Endothelial cell of hepatic sinusoid (primary cell): ENCODE data around the gene TRNT1.

ENCODE experiments used
- in situ Hi-C: cut with HindIII; loops from 2 replicates; pipeline ENCODE4 v1.10.0; 2017; ENCODE audit warnings: low sequenced_read_pairs

TRNT1 gene

GRCh38 chr3:3177861-3178497 lies 51.2 kb downstream of the TRNT1 start:
- in situ Hi-C loops: no loop called here

DNA sequence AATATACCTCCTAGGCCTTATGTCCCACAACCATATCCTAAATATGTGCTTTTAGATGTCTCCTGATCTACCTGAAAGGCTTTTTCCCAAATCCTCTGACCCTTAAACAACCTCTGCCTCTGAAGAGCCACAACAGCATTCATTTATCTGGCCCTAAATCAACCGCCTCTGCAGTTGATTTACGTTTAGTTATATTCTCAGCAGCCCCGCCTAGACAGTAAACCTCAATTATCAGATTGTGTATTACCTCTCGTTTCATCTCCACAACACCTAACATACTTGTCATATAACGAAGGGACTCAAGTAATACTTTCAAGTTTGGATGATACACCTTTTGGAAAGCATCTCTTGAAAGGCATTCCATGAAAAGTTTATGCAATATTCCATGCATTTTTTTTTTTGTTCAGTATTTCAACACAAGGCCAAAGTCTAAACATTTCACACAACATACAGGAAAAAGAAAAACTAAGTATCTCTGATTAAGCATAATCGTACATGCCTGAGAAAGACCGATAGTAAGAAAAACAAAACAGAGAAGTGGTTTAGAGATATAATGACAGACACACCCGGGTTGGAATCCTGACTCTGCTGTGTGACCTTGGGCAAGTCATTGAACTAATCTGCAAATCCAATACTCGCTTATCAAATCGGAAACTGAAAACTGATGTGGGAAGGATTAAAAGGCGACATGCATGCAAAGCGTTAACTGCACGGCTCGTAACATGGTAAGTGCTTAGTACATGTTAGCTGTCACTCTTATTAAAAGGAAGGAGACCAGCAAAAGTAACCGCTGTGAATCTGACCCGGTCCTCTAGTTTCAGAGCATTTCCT lies 52.0 kb downstream of the TRNT1 start:
- in situ Hi-C loops: no loop called here

DNA sequence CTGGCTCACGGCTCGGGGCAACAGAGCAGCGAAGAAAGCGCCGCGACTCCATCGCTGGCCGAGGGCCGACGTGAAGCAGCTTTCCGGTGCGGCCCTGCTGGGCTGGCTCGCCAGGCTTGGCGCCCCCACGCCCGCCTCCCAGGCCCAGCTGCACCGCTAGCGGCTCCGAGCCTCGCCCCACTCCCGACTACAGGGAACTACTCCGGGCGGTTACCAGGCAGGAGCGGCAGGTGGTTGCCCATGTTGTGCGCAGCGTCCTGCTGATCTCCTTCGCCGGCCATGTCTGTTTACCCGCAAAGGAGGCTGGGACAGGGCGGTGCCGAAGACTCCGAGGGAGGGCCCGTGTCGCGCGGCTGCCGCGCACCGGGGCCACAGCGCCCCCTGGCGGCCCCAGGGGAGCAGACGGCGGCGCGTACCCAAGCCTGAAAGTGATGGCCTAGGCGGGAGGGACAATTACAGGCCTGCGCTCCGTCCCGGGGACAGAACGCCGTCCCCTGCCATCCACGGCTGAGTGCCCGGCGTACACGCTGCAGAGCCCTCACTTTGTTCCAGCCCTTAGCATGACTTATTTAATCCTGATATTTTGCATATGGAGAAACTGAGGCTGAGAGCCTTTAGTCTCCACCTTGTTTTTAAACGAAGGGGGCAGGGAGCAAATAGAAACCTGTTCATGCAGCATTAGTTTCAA lies 52.8 kb downstream of the TRNT1 start, which contains the start of gene CRBN:
Gene CRBN (minus strand): TSS at position 285 of the 688 bp plus-strand sequence. CDS start 4 bp downstream, at position 281.
- in situ Hi-C loops: no loop called here

GRCh38 chr3:3180456-3180855 lies 53.7 kb downstream of the TRNT1 start:
- in situ Hi-C loops: no loop called here

GRCh38 chr3:3184876-3185275 lies 58.1 kb downstream of the TRNT1 start:
- in situ Hi-C loops: no loop called here

DNA sequence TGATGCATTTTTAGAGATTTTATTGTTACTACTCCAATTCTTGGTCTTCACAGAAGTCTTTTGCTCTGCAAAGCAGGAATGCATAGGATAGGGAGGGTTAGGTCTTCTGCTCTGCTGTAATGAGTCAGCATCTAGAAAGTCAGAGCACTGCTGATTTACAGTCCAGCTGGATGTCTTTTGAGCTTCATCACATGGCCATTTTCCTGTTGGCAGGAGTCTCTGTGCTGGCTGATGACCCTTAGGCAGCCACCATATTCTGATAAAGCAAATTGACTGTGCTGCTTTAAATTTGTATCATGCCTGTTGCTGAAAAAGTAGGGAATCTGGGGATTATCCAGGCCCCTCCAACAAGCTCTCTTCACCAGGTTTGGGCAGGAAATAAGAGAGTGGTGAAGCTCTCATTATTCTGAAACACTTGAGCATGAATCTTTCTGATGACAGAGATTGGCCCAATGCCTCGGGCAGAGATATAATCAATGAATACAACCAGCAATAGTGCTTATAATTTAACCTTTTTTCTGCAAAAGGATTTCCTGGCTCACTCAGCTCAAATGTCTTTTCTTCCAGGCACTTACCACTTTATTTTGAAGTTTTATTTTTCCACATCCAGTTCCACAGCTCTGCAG lies 62.5 kb downstream of the TRNT1 start:
- in situ Hi-C loops: no loop called here

GRCh38 chr3:3189961-3190360 lies 63.2 kb downstream of the TRNT1 start:
- in situ Hi-C loops: no loop called here

- in situ Hi-C loops: no loop called here
These were observed 65.0 kb downstream of the TRNT1 start for GRCh38 chr3:3191675-3192285.

- in situ Hi-C loops: no loop called here
These were observed 65.5 kb downstream of the TRNT1 start for GRCh38 chr3:3192286-3192675.

DNA sequence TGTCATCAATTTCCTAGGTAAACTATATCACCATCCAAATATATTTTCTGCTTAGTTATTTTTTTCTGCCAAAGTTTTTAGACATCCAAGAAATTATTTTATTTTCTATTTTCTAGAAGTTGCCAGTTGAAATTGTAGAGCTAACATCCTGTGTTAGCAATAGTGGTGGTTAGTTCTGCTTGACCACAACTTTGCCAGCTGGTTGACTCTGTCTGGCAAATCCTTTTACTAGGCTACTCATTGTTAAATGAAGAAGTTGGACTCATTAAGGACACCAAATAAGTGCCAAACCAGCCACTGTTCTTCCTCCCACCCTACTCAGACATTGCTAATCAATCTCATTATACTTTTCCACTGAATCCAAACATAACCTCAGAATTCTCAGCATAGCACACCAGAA lies 68.1 kb downstream of the TRNT1 start:
- in situ Hi-C loops: no loop called here

GRCh38 chr3:3196148-3196861 lies 69.6 kb downstream of the TRNT1 start:
- in situ Hi-C loops: no loop called here
